Activated B cell treated with CpG ODN at 0.5 μM for 24 hours (primary cell): ENCODE data around the gene ENO2. TPM values are rescaled to one million over a fixed set of nuclear protein-coding genes. Genes with fewer than 3 reads are reported as not detected.
A peak's percentile ranks its signal among the peaks of the same experiment; 100 is the strongest.

Source experiments
- ATAC-seq: fragments of 200-7000 bp; cut with Tn5 transposase; one replicate; pipeline ENCODE4 v1.10.0; 2021; ENCODE audit warnings: low read depth, mild to moderate bottlenecking, moderate library complexity
- CTCF ChIA-PET: fragments of 350-600 bp; sonication (Branson Sonifier 250); formaldehyde crosslinking; loops from one replicate; lab custom pipeline; 2021; ENCODE audit warnings: antibody characterized with exemption; lab: Charles Lee
- POLR2A ChIA-PET: fragments of 350-600 bp; sonication (Branson Sonifier 250); formaldehyde crosslinking; loops from one replicate; lab custom pipeline; 2021; ENCODE audit warnings: antibody characterized with exemption; lab: Charles Lee
- DNase-seq: peaks from one replicate; pipeline ENCODE4 v3.0.0; 2022
- H3K27ac Mint-ChIP-seq: one replicate; pipeline ENCODE4 v1.8.0; 2020; ENCODE audit warnings: mixed read lengths
- H3K27me3 Mint-ChIP-seq: one replicate; pipeline ENCODE4 v1.8.0; 2021; ENCODE audit warnings: mixed read lengths
- H3K36me3 Mint-ChIP-seq: one replicate; pipeline ENCODE4 v1.8.0; 2021; ENCODE audit warnings: low read depth, mixed read lengths
- H3K4me1 Mint-ChIP-seq: one replicate; pipeline ENCODE4 v1.8.0; 2021; ENCODE audit warnings: mixed read lengths
- H3K4me3 Mint-ChIP-seq: one replicate; pipeline ENCODE4 v1.8.0; 2020; ENCODE audit warnings: mild to moderate bottlenecking, mixed read lengths
- H3K9me3 Mint-ChIP-seq: one replicate; pipeline ENCODE4 v1.8.0; 2020; ENCODE audit warnings: mixed read lengths
- CTCF ChIP-seq: fragments of 200-600 bp; IDR thresholded peaks from one replicate; pipeline ENCODE4 v1.8.0; 2022; ENCODE audit warnings: antibody characterized with exemption, mild to moderate bottlenecking
- intact Hi-C: fragments of 100-400 bp; cut with micrococcal nuclease; formaldehyde crosslinking; loops from one replicate; pipeline ENCODE4 v1.15.1; 2024
- total RNA-seq: library from RNA; stranded (reverse); gene quantifications from 2 replicates; pipeline ENCODE4 v1.2.3, GENCODE V29; 2022

ENO2 gene
- total RNA-seq, 1 donor from 2014 or later: 31.0 TPM

DNA sequence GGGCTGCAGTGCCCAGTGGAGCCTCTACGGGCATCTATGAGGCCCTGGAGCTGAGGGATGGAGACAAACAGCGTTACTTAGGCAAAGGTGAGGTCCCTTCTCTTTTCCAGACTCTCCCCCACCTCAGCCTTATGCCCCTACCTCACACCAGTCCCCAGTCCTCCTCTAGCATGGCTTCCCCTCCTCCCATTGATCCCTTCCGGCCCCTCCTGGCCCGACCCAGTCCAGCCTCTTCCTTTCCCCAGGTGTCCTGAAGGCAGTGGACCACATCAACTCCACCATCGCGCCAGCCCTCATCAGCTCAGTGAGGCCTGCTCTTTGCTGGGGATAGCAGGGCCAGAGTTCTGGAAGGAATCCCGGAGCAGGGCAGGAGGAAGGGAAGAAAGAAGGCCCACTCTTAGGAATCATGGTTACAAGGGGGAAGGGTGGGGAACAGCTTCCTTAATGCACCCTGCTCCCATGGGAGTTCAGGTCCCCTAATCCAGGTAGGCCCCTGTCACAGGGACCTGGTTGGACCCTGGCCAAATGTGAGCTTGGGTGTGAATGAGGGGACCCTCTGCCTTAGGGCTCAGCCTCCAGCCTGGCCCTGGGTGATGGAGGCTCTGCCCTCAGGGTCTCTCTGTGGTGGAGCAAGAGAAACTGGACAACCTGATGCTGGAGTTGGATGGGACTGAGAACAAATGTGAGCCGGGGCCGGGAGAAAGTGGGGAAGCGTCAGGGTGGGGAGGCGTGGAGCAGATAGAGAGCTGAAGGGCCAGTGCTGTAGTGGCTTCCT is 2.2 kb downstream of the ENO2 start:
- ChIA-PET CTCF (interaction anchor here (1.8 kb wide), 1 partner anchor 9 kb away, joined by 5 read pairs; no protein-coding TSS in a partner anchor), POLR2A (interaction anchor here (0.7 to 3.1 kb wide), 5 partner anchors 20 to 96 kb away, joined by 3 to 15 read pairs (median 9); partner anchors contain the start of genes C12orf57, RNU7-1 and SPSB2)
- ATAC-seq (no peak), DNase-seq (no peak)
- no peak for TF ChIP-seq CTCF
- peak overlapping the region; percentile 46 for H3K27ac Mint-ChIP-seq
- peaks cover 2% of the 10 kb centered on the region for H3K27me3 Mint-ChIP-seq
- intact Hi-C loops: no loop called here
- H3K36me3 Mint-ChIP-seq: peaks cover 19% of the 10 kb centered on the region
- no peak overlapping the region for H3K4me3 Mint-ChIP-seq
- H3K9me3 Mint-ChIP-seq: no peaks in the 10 kb centered on the region
- H3K4me1 Mint-ChIP-seq: peaks cover 40% of the 10 kb centered on the region

- H3K27me3 Mint-ChIP-seq: peaks cover 2% of the 10 kb centered on the region
- no peak overlapping the region for H3K27ac Mint-ChIP-seq
- H3K9me3 Mint-ChIP-seq: no peaks in the 10 kb centered on the region
- CTCF ChIA-PET: no interaction called here
- intact Hi-C loops: no loop called here
- no peak for TF ChIP-seq CTCF
- no peak for DNase-seq
- peaks cover 50% of the 10 kb centered on the region for H3K4me1 Mint-ChIP-seq
- POLR2A ChIA-PET: interaction anchor here (0.6 to 3.1 kb wide), 7 partner anchors 19 to 97 kb away, joined by 3 to 15 read pairs (median 4); partner anchors contain the start of genes C12orf57, RNU7-1 and SPSB2
- H3K36me3 Mint-ChIP-seq: peaks cover 19% of the 10 kb centered on the region
- no peak for ATAC-seq
- H3K4me3 Mint-ChIP-seq: no peak overlapping the region
Measured at GRCh38 chr12:6917491-6918231, 3.3 kb downstream of the ENO2 start.

DNA sequence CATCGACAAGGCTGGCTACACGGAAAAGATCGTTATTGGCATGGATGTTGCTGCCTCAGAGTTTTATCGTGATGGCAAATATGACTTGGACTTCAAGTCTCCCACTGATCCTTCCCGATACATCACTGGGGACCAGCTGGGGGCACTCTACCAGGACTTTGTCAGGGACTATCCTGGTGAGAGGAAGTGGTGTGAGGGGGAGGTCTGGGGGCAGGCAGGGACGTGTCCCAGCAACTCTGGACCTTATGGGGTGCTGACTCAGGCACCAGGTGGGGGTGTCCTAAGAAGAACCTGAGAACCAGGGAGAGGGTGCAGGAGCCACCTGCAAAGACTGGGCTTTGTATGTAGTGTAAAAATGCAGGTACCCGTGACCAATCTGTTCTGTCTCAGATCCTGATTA is 5.2 kb downstream of the ENO2 start:
- Mint-ChIP-seq H3K9me3 (no peaks in the 10 kb centered on the region), H3K27ac (no peak overlapping the region), H3K27me3 (no peaks in the 10 kb centered on the region), H3K4me1 (peaks cover 55% of the 10 kb centered on the region), H3K4me3 (no peak overlapping the region), H3K36me3 (peaks cover 19% of the 10 kb centered on the region)
- CTCF ChIA-PET: interaction anchor here (1.3 to 1.5 kb wide), 2 partner anchors 28 to 50 kb away, joined by 3 to 4 read pairs; no protein-coding TSS in a partner anchor
- POLR2A ChIA-PET: interaction anchor here (0.6 to 1.5 kb wide), 4 partner anchors 11 to 48 kb away, joined by 4 to 10 read pairs (median 7); partner anchors contain the start of genes C12orf57 and RNU7-1
- no peak for TF ChIP-seq CTCF
- DNase-seq: no peak
- intact Hi-C loops: no loop called here
- ATAC-seq: no peak

DNA sequence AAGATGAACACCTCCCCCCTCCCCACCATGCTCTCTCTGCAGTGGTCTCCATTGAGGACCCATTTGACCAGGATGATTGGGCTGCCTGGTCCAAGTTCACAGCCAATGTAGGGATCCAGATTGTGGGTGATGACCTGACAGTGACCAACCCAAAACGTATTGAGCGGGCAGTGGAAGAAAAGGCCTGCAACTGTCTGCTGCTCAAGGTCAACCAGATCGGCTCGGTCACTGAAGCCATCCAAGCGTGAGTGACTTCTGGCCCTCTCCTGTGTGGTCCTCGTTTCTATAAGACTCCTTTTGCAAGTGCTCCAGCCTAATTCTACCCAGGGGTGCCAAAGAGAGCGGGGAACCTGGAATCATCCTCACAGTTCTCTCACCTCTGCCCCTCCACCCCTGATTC is 7.2 kb downstream of the ENO2 start:
- Mint-ChIP-seq H3K4me1 (peaks cover 44% of the 10 kb centered on the region), H3K4me3 (no peak overlapping the region), H3K9me3 (no peaks in the 10 kb centered on the region), H3K36me3 (peaks cover 15% of the 10 kb centered on the region), H3K27ac (peak overlapping the region; percentile 78), H3K27me3 (no peaks in the 10 kb centered on the region)
- ChIA-PET CTCF (interaction anchor here (1.1 to 3.2 kb wide), 5 partner anchors 17 to 198 kb away, joined by 4 to 12 read pairs (median 7); partner anchors contain the start of genes C12orf57, COPS7A and RNU7-1), POLR2A (interaction anchor here (0.5 to 2.0 kb wide), 8 partner anchors 16 to 168 kb away, joined by 3 to 15 read pairs (median 6); partner anchors contain the start of genes C12orf57, LRRC23, MLF2 and RNU7-1)
- TF ChIP-seq CTCF: no peak
- DNase-seq: no peak
- intact Hi-C loops: loop anchor here (10.0 kb wide), 1 partner anchor 713 kb away; no protein-coding TSS in a partner anchor
- no peak for ATAC-seq
